HG02588 (cell line): ENCODE results near the gene CAND2.

Experiments
- ATAC-seq: cut with Tn5 transposase; IDR thresholded peaks from one replicate; pipeline ENCODE4 v1.9.1; 2021; ENCODE audit warnings: mild to moderate bottlenecking, moderate library complexity; ENCODE audit not compliant: unreplicated experiment

CAND2 gene

GRCh38 chr3:12796171-12797123, at the start of gene CAND2:
CAND2 (plus strand) TSS chr3:12796680; CDS start chr3:12796721, 41 bp downstream.
- ATAC-seq, result no peak

- ATAC-seq, result no peak
Observed at GRCh38 chr3:12748477-12748876, 48.0 kb upstream of the CAND2 start.

- ATAC-seq, result no peak
Observed at GRCh38 chr3:12750223-12750622, 46.3 kb upstream of the CAND2 start.

GRCh38 chr3:12750658-12751071, 45.8 kb upstream of the CAND2 start:
- no peak for ATAC-seq

GRCh38 chr3:12751571-12751970, 44.9 kb upstream of the CAND2 start:
- no peak for ATAC-seq

- ATAC-seq, result no peak
Observed at GRCh38 chr3:12752102-12752501, 44.4 kb upstream of the CAND2 start.

GRCh38 chr3:12752809-12753208, 43.7 kb upstream of the CAND2 start:
- no peak for ATAC-seq

- no peak for ATAC-seq
Observed at GRCh38 chr3:12753275-12754028, 43.0 kb upstream of the CAND2 start.

GRCh38 chr3:12754313-12754712, 42.2 kb upstream of the CAND2 start:
- no peak for ATAC-seq

GRCh38 chr3:12755754-12756153, 40.7 kb upstream of the CAND2 start:
- ATAC-seq, result no peak

GRCh38 chr3:12756175-12756574, 40.3 kb upstream of the CAND2 start:
- ATAC-seq, result no peak

- ATAC-seq, result no peak
Observed at GRCh38 chr3:12756635-12757034, 39.8 kb upstream of the CAND2 start.

- no peak for ATAC-seq
Observed at GRCh38 chr3:12758025-12758781, 38.3 kb upstream of the CAND2 start.

- peak; percentile 5 for ATAC-seq
Observed at GRCh38 chr3:12759097-12759679, 37.3 kb upstream of the CAND2 start, which contains the start of gene TMEM40. TMEM40 (minus strand) TSS chr3:12759259; CDS start chr3:12749832, 9,427 bp downstream.

- ATAC-seq, result peak; percentile 44
Observed at GRCh38 chr3:12759693-12760565, 36.6 kb upstream of the CAND2 start.

GRCh38 chr3:12764171-12764776, 32.2 kb upstream of the CAND2 start:
- no peak for ATAC-seq

GRCh38 chr3:12766541-12766940, 29.9 kb upstream of the CAND2 start:
- no peak for ATAC-seq

GRCh38 chr3:12768579-12769527, 27.6 kb upstream of the CAND2 start:
- ATAC-seq, result no peak
